Stimulated activated CD8-positive, alpha-beta memory T cell treated with anti-CD3 and anti-CD28 coated beads, Interleukin-15, amount 100 ng/mL, for 1 hour (primary cell): ENCODE data around the gene FRY.

ENCODE experiments used
- DNase-seq: peaks from one replicate; pipeline ENCODE4 v3.0.0-alpha.2; 2020; ENCODE audit warnings: low read depth

The FRY gene

DNA sequence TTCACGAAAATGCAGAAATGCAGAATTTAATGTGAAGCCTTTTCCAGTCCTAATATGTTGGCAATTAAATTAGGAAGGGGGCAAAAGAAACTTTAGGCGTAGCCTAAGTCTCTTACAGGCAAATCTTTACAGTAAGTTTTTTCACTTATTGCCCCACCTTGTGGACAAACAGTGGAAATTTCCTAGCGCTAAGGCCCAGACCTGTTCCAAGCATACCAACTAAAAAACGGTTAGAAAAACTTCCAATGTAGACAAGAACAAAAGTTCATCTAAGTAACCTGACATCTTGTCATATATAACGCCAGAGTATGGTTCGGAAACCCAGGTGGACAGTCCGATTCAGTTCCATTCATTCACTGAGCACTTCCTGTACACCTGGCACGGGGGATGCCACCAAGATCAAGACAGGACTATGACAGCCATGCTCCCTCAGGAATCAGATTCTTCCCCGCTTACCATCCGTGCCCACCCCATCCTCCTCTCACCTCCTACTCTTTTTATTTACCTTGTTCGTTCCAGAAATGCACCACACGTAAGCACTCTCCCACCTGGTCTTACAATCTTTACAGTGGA lies 278.6 kb downstream of the FRY start:
- no peak for DNase-seq

GRCh38 chr13:32311188-32311897 lies 279.8 kb downstream of the FRY start:
- no peak for DNase-seq

DNA sequence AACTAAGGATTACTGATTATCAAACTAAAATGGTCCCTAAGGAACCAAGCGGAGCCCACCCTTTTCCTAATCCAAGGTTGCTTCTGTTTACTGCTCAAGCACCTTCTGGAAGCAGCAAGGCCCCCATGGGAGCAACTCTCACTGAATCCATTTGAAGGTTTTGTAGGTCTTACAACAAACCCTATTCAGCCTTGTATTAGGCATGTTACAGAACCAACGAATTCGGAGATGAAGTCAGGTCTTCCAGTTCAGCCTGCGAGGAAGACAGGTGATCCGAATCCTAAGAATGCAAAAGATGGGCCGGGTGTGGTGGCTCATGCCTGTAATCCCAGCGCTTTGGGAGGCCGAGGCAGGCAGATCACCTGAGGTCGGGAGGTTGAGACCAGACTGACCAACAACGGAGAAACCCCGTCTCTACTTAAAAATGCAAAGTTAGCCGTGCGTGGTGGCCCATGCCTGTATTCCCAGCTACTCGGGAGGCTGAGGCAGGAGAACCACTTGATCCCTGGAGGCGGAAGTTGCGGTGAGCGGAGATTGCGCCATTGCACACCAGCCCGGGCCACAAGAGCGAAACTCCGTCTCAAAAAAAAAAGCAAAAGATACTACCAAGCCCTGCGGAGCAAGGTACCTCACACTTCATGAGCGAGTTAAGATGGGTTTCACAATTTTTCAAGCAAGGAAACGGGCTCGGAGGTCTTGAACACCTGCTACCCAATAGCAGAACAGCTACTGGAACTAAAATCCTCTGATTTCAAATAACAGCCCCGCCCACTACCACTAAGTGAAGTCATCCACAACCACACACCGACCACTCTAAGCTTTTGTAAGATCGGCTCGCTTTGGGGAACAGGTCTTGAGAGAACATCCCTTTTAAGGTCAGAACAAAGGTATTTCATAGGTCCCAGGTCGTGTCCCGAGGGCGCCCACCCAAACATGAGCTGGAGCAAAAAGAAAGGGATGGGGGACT lies 283.0 kb downstream of the FRY start:
- peak; percentile 34 for DNase-seq

GRCh38 chr13:32315238-32316027 lies 283.9 kb downstream of the FRY start, which contains the start of the genes BRCA2 and ZAR1L:
Gene BRCA2 (plus strand): TSS chr13:32315508. CDS start chr13:32316461, 953 bp downstream.
Gene ZAR1L (minus strand): TSS chr13:32315363. CDS start chr13:32311925, 3,438 bp downstream.
- peak; percentile 74 for DNase-seq

DNA sequence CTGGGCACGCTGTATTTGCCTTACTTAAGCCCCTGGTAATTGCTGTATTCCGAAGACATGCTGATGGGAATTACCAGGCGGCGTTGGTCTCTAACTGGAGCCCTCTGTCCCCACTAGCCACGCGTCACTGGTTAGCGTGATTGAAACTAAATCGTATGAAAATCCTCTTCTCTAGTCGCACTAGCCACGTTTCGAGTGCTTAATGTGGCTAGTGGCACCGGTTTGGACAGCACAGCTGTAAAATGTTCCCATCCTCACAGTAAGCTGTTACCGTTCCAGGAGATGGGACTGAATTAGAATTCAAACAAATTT lies 284.4 kb downstream of the FRY start:
- no peak for DNase-seq

DNA sequence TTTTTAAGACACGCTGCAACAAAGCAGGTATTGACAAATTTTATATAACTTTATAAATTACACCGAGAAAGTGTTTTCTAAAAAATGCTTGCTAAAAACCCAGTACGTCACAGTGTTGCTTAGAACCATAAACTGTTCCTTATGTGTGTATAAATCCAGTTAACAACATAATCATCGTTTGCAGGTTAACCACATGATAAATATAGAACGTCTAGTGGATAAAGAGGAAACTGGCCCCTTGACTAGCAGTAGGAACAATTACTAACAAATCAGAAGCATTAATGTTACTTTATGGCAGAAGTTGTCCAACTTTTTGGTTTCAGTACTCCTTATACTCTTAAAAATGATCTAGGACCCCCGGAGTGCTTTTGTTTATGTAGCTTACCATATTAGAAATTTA lies 284.9 kb downstream of the FRY start:
- DNase-seq = no peak

GRCh38 chr13:32317716-32318465 lies 286.3 kb downstream of the FRY start:
- no peak for DNase-seq

DNA sequence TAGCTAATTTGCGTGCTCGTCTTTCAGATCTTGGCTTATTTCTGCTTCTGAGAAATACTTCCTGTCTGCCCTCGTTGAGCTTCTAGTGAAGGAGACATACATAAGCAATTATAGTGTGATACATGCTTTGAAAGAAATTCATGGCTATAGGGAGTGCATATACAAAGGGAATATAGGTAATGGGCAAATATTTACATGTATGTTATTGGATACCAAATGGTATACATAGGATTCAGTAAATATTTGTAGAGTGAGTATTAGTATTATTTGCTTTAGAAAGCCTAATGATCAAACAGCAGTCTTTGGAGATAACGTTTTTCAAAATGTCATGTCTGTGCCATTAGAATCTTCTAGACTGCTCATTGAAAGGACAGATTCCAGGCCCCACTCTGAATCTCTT lies 289.0 kb downstream of the FRY start:
- no peak for DNase-seq

GRCh38 chr13:32323912-32324311 lies 292.3 kb downstream of the FRY start:
- no peak for DNase-seq

DNA sequence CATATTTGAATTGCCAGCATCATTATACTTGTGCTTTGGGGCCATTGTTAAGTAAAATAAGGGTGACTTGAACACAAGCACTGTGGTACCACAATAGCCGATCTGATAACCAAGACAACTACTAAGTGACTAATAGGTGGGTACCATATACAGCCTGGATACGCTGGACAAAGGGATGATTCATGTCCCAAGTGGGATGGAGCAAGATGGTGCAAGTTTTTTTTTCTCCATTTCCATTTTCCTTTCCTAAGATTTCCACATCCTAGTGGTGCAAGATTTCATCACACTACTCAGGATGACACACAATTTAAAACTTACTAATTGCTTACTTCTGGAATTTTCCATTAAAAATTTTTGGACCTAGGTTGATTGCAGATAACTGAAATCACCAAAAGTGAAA lies 298.9 kb downstream of the FRY start:
- no peak for DNase-seq

GRCh38 chr13:32334671-32335070 lies 303.1 kb downstream of the FRY start:
- DNase-seq = no peak

GRCh38 chr13:32340914-32341313 lies 309.3 kb downstream of the FRY start:
- DNase-seq = no peak

DNA sequence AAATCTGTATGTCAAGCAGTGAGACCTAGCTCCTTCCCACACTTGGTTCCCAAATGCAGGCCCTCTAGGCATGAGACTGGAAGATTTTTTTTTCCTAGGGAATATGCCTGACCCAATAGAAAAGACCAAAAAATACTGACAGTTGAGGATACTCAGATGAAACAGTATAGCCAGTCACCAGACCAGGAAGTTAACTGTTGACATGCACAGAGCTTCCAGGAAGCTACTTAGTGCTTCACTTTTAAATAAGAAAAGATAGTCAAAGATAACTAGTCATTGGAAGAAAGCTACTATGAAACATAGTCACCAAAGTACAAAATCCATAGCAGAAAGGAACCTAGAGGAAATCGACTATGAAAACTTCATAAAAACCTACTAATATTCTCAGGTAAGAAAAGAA lies 316.1 kb downstream of the FRY start:
- DNase-seq = no peak
